ENCODE measurements around the gene ARHGAP32.
A peak's percentile ranks its signal among the peaks of the same experiment; 100 is the strongest.

ARHGAP32 gene

DNA sequence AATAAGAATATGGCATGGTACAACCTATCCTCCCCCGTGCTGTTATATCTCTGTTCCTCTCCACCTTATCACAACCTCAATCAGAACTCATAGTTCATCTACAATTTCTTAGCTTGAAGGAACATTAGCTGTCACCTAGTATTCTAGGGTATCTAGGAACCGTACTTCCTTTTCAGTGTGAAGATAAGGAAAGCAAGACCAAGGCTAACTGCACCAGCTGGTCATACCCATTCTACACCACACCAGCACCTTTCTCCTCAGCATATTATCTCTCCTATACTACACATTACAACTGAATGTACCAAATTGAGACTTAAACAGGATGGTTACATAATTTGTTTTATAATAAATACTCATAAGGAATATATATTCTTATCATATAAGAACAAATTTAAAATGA lies 73.1 kb downstream of the ARHGAP32 start:
- no peak for FAIRE-seq
- TF ChIP-seq PAX5 (IDR thresholded peaks at IDR 0.05; ENCODE audit: insufficient read depth, low read length, severe bottlenecking) (no peak), TAF1 (IDR thresholded peaks at IDR 0.05; ENCODE audit: low read depth, low read length) (no peak), SPI1 (IDR thresholded peaks at IDR 0.05; ENCODE audit: low read depth, low read length) (no peak), POU2F2 (IDR thresholded peaks at IDR 0.05; ENCODE audit: low read depth, low read length) (no peak), POLR2A (IDR thresholded peaks at IDR 0.05; ENCODE audit: low read depth, low read length) (no peak), POLR2AphosphoS5 (IDR thresholded peaks at IDR 0.05; ENCODE audit: low read depth, low read length) (no peak)
- DNase-seq (ENCODE audit: insufficient read length, low spot score) = no peak

DNA sequence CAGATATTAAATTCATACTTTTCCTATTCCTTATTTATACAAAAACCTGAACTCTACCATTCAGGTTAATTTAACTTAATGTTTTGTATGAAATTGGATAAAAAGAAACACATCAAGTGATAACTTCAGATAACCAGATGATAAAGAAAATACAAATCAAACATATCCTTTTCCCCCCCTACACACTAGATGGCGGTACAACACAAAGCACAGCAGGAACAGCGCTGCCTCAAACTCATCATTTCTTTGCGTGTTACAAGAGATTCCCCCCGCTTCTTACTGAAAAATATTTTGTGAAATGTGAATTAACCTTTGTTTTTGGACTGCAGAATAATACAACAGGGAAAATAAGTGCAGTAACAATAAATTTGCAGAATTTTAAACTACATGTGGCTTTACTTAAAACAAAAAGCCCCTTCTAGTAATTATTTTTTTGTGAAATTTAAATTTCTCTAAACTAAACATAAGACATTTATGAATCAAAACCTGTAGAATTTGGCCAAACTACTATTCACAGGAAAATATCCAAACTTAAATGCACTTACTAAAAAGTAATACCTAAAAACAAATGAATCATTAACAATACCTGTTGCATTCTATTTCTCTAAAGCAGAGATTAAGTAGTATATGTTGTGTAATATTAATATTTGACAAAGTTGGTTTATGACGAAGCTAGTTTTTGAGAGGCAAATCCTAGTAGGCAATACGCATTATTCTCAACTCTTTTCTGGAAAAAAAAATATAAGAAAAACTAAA lies 74.4 kb downstream of the ARHGAP32 start:
- DNase-seq (ENCODE audit: insufficient read length, low spot score) = peak; percentile 0
- TF ChIP-seq SPI1 (IDR thresholded peaks at IDR 0.05; ENCODE audit: low read depth, low read length) (no peak), POU2F2 (IDR thresholded peaks at IDR 0.05; ENCODE audit: low read depth, low read length) (no peak), POLR2A (IDR thresholded peaks at IDR 0.05; ENCODE audit: low read depth, low read length) (no peak), PAX5 (IDR thresholded peaks at IDR 0.05; ENCODE audit: insufficient read depth, low read length, severe bottlenecking) (no peak), POLR2AphosphoS5 (IDR thresholded peaks at IDR 0.05; ENCODE audit: low read depth, low read length) (no peak), TAF1 (IDR thresholded peaks at IDR 0.05; ENCODE audit: low read depth, low read length) (no peak)
- FAIRE-seq = peak; percentile 61

DNA sequence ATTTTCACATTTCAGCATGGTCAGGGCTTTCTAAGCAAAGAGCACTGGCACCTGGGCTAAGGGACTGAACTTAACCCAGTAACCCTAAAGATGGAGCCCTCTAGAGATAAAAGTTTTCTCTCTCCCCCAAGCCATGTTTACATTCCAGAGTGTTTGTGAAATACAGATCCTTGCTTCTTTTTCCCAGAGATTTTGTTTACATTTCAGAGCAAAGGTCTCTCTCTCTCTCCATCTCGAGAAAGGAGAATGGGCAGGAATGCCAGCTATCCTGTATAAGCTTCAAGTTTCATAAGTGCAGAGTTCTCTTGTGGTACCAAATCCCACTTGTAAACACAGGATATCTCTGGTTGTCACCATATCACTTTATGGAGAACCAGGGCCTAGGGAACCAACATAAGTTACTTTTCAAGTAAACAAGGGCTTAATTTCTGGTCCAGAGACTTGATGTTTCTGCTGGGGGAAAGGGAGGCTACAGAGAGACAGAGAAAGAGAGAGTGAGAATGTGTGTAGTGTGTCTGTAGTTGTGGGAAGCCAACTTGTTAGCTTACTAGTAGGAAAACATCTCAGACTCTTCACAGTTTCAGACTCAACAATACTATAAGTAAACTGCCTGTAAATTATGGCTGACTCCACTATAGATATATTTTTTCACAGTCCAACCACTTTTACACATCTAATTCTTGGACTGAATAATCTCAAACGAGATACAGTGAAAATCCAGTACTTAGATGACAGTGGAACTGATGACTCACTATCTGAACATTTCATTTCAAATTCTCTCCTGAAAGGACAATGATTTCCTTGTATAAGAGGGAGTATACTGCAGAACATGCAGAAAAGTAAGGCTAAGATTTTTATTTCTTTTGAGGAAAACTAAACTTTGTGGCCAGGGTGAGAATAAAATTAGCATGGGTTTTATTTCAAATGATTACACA lies 76.2 kb downstream of the ARHGAP32 start:
- no peak for FAIRE-seq

DNA sequence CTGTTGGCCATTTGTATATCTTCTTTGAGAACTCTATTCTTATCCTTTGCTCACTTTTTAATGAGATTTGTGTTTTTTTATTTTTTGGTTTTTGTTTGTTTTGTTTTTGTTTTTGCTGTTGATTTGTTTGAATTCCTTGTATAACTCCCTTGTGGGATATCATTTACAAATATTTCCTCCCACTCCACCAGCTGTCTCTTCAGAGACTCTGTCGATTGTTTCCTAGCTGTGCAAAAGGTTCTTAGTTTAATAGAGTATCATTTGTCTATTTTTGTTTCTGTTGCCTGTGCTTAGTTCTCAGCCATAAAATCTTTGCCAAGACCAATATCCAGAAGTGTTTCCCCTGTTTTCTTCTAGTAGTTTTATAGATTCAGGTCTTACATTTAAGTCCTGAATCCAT lies 82.4 kb downstream of the ARHGAP32 start:
- FAIRE-seq = no peak
- DNase-seq (ENCODE audit: insufficient read length, low spot score) = no peak
- TF ChIP-seq POLR2AphosphoS5 (IDR thresholded peaks at IDR 0.05; ENCODE audit: low read depth, low read length) (no peak), TAF1 (IDR thresholded peaks at IDR 0.05; ENCODE audit: low read depth, low read length) (no peak)

More for the DNA sequence above, 76.2 kb downstream of the ARHGAP32 start:
- no peak for DNase-seq (ENCODE audit: insufficient read length, low spot score)
- no peak for TF ChIP-seq SPI1 (IDR thresholded peaks at IDR 0.05; ENCODE audit: low read depth, low read length)
- no peak for TF ChIP-seq TAF1 (IDR thresholded peaks at IDR 0.05; ENCODE audit: low read depth, low read length)

DNA sequence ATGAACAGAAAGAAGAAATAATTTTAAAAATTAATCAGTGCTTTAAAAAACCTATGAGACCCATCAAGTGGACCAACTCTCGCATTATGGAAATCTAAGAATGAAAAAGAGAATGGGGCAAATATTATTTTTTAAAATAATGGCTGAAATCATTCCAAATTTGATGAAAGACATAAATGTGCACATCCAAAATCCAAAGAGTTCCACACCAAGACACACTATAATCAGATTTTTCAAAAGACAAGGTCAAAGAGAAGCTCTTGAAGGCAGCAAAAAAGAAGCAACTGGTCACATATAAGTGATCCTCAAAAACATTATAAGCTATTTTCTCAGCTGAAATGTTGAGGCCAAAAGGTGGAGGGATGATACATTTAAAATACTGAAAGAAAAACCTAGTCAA lies 85.3 kb downstream of the ARHGAP32 start:
- DNase-seq (ENCODE audit: insufficient read length, low spot score) (no peak), FAIRE-seq (no peak)
- no peak for TF ChIP-seq PAX5 (IDR thresholded peaks at IDR 0.05; ENCODE audit: insufficient read depth, low read length, severe bottlenecking)

DNA sequence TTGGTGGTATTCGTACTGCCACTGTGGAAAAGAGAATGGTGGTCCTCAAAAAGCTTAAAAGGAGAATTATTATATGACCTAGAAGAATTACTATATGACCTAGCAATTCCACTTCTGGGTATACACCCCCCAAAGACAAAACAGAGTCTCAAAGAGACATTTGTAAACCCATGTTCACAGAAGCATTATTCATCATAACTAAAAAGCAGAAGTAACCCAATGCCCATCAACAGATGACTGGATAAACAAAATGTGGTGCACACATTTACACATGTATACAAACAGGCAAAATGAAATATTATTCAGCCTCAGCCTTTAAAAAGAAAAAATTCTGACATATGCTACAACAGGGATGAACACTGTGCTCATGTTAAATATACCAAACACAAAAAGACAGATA lies 89.4 kb downstream of the ARHGAP32 start:
- no peak for FAIRE-seq
- no peak for DNase-seq (ENCODE audit: insufficient read length, low spot score)

DNA sequence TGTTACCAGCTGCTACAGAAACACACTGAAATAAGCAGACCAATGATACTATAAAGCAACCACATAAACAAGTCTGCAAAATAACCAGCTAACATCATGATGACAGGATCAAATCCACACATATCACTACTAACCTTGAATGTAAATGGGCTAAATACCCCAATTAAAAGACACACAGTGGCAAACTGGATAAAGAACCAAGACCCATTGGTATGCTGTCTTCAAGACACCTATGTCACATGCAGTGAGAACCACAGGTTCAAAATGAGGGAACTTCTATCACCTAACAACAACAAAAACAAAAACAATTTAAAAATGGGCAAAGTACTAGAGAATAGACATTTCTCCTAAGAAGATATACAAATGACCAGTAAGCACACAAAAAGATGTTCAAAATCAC lies 89.9 kb downstream of the ARHGAP32 start:
- TF ChIP-seq POU2F2 (IDR thresholded peaks at IDR 0.05; ENCODE audit: low read depth, low read length) (no peak), TAF1 (IDR thresholded peaks at IDR 0.05; ENCODE audit: low read depth, low read length) (no peak), POLR2A (IDR thresholded peaks at IDR 0.05; ENCODE audit: low read depth, low read length) (no peak), POLR2AphosphoS5 (IDR thresholded peaks at IDR 0.05; ENCODE audit: low read depth, low read length) (no peak), SPI1 (IDR thresholded peaks at IDR 0.05; ENCODE audit: low read depth, low read length) (no peak), PAX5 (IDR thresholded peaks at IDR 0.05; ENCODE audit: insufficient read depth, low read length, severe bottlenecking) (no peak)
- FAIRE-seq (no peak), DNase-seq (ENCODE audit: insufficient read length, low spot score) (no peak)

More for the DNA sequence above, 89.4 kb downstream of the ARHGAP32 start:
- TF ChIP-seq POLR2A (IDR thresholded peaks at IDR 0.05; ENCODE audit: low read depth, low read length) = no peak

DNA sequence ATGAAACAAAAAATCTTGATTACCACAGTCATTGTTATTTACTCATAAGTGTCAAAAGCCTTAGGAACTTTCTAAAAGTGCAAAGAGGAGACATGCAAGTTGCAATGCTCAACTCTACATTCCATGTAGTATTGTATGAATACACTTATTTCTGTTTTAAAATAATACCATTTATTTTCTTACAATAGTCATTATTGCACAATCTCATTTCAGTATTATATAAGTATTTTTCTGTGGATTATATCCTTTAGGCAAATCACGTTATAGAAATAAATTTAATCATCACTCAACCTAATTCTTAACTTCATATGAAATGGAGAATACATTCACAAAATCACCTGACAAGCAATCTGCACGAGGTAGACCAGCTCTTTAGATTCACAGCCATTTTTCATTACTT lies 98.8 kb downstream of the ARHGAP32 start:
- TF ChIP-seq SPI1 (IDR thresholded peaks at IDR 0.05; ENCODE audit: low read depth, low read length) (no peak), POLR2AphosphoS5 (IDR thresholded peaks at IDR 0.05; ENCODE audit: low read depth, low read length) (no peak), PAX5 (IDR thresholded peaks at IDR 0.05; ENCODE audit: insufficient read depth, low read length, severe bottlenecking) (no peak), TAF1 (IDR thresholded peaks at IDR 0.05; ENCODE audit: low read depth, low read length) (no peak)
- FAIRE-seq (no peak), DNase-seq (ENCODE audit: insufficient read length, low spot score) (no peak)

DNA sequence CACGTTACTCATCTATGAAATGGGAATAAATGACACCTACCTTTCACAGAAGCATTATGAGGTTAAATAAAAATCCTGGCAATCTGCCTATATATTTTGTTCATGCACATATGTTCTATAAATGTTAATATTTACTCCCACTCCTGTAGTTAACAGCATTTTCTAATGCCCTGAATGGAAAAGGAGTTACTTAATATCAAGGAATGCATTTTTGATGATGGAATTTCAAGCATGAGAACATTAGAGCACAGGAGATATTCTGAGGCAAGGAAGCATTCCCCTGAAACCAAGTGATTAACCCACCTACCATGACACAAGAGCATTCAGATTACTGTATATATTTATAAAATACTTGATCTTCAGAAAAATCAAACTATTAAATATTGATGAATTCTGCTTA lies 102.1 kb downstream of the ARHGAP32 start:
- no peak for DNase-seq (ENCODE audit: insufficient read length, low spot score)
- TF ChIP-seq POLR2AphosphoS5 (IDR thresholded peaks at IDR 0.05; ENCODE audit: low read depth, low read length) = no peak
- no peak for TF ChIP-seq PAX5 (IDR thresholded peaks at IDR 0.05; ENCODE audit: insufficient read depth, low read length, severe bottlenecking)
- no peak for TF ChIP-seq TAF1 (IDR thresholded peaks at IDR 0.05; ENCODE audit: low read depth, low read length)
- TF ChIP-seq POLR2A (IDR thresholded peaks at IDR 0.05; ENCODE audit: low read depth, low read length) = no peak
- TF ChIP-seq SPI1 (IDR thresholded peaks at IDR 0.05; ENCODE audit: low read depth, low read length) = no peak
- no peak for TF ChIP-seq POU2F2 (IDR thresholded peaks at IDR 0.05; ENCODE audit: low read depth, low read length)
- no peak for FAIRE-seq

DNA sequence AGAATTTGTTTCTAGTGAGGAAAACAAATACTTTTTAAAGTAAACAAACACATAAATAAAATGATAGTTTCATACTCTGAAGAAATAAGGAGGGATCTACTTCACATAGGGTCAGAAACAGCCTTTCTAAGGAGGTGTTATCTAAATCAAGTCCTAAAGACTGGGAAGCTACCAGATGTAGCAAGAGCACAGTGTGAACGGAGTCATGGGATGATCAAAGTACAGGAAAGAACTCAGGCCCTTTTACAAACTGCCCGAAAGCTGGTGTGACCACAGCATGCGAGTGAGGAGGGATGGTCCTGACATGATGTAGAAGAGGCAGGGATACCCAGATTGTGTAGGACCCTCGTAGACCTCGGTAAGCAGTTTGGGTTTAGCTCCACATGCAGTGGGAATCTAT lies 102.8 kb downstream of the ARHGAP32 start:
- TF ChIP-seq PAX5 (IDR thresholded peaks at IDR 0.05; ENCODE audit: insufficient read depth, low read length, severe bottlenecking) (no peak), POLR2AphosphoS5 (IDR thresholded peaks at IDR 0.05; ENCODE audit: low read depth, low read length) (no peak), TAF1 (IDR thresholded peaks at IDR 0.05; ENCODE audit: low read depth, low read length) (no peak), POLR2A (IDR thresholded peaks at IDR 0.05; ENCODE audit: low read depth, low read length) (no peak), SPI1 (IDR thresholded peaks at IDR 0.05; ENCODE audit: low read depth, low read length) (no peak), POU2F2 (IDR thresholded peaks at IDR 0.05; ENCODE audit: low read depth, low read length) (no peak)
- no peak for DNase-seq (ENCODE audit: insufficient read length, low spot score)

More for the DNA sequence above, 102.8 kb downstream of the ARHGAP32 start:
- FAIRE-seq = no peak
